ENCODE results near the gene REXO4.
A peak's percentile ranks its signal among the peaks of the same experiment; 100 is the strongest.

DNA sequence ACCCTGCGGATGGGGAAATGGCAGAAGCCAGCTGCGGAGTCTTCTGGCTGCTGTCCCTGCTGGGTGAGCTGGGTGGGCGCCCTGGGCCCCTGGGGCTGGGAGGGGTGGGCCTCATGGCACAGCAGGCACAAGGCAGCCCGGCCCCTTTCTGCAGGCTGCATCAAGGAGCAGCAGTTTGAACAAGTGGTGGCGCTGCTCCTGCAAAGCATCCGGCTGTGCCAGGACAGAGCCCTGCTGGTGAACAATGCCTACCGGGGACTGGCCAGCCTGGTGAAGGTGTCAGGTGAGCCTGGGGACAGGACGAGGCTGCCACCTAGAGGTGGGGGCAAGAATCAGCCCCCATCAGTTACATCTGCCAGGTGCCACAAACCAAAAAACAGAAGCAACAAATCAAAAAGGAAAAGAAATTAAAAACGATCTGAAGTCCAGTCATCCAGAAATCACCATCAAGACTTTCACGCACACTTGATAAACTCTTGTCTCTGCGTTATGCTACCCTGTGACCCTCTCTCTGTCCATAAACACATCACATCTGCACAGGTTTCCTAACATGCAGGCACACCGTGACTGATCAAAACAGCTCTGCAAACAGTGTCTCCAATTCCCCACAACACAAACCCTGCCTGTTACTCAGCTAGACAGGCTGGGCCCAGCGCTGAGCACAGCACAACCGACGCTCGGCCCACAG is 13.9 kb downstream of the REXO4 start:
- TF ChIP-seq, protein P1, sequence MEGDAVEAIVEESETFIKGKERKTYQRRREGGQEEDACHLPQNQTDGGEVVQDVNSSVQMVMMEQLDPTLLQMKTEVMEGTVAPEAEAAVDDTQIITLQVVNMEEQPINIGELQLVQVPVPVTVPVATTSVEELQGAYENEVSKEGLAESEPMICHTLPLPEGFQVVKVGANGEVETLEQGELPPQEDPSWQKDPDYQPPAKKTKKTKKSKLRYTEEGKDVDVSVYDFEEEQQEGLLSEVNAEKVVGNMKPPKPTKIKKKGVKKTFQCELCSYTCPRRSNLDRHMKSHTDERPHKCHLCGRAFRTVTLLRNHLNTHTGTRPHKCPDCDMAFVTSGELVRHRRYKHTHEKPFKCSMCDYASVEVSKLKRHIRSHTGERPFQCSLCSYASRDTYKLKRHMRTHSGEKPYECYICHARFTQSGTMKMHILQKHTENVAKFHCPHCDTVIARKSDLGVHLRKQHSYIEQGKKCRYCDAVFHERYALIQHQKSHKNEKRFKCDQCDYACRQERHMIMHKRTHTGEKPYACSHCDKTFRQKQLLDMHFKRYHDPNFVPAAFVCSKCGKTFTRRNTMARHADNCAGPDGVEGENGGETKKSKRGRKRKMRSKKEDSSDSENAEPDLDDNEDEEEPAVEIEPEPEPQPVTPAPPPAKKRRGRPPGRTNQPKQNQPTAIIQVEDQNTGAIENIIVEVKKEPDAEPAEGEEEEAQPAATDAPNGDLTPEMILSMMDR (IDR thresholded peaks at IDR 0.05) = peak in 2 of 4 experiments; percentile 17 to 21
- no peak for TF ChIP-seq POLR2A (IDR thresholded peaks at IDR 0.05)
